Thyroid gland (tissue), 4 donors: Measurements from ENCODE around the gene FAM171A1. TPM values are rescaled to one million over a fixed set of nuclear protein-coding genes. Genes with fewer than 3 reads are reported as not detected.
"Not testable (repeated sequence)": the region's sequence is repeated elsewhere in the genome, so short reads cannot be mapped to it uniquely, and the experiment has no call there.

ENCODE experiments used
- DNase-seq, 2 donors: peaks; one replicate each; pipeline ENCODE4 v3.0.0-alpha.2; 2019
- H3K27ac ChIP-seq, 3 donors: fragments of 200-600 bp; sonication (generic); 1 replicate in 2 of 3; 2 replicates in 1 of 3; pipeline ENCODE4 v1.5.1; 2016 to 2019; ENCODE audit warnings: mild to moderate bottlenecking in 1 of 3, moderate library complexity in 1 of 3
- H3K27me3 ChIP-seq: fragments of 200-600 bp; sonication (generic); one replicate; pipeline ENCODE4 v1.5.1; 2019
- H3K36me3 ChIP-seq, 2 donors: fragments of 200-600 bp; sonication (generic); one replicate each; pipeline ENCODE4 v1.5.1; 2016 to 2019
- H3K4me1 ChIP-seq, 2 donors: fragments of 200-600 bp; sonication (generic); one replicate each; pipeline ENCODE4 v1.5.1; 2017 to 2019
- H3K4me3 ChIP-seq, 3 donors: fragments of 200-600 bp; sonication (generic); replicated peaks in 1 of 3; 1 replicate in 2 of 3; 2 replicates in 1 of 3; pipeline ENCODE4 v1.5.1; 2016; ENCODE audit warnings: mild to moderate bottlenecking in 1 of 3
- H3K9me3 ChIP-seq: fragments of 200-600 bp; sonication (generic); one replicate; pipeline ENCODE4 v1.5.1; 2017
- CTCF ChIP-seq, 6 experiments: fragments of 200-600 bp in 3 of 6; fragments of 450-650 bp in 3 of 6; sonication (generic) in 3 of 6; IDR thresholded peaks; one replicate each; pipeline ENCODE4 v1.5.1; 2016 to 2019; ENCODE audit warnings: antibody characterized with exemption in 6 of 6, mild to moderate bottlenecking in 2 of 6, inconsistent platforms in 1 of 6, moderate library complexity in 1 of 6
- POLR2A ChIP-seq, 2 donors: fragments of 450-650 bp; IDR thresholded peaks; one replicate each; pipeline ENCODE4 v1.6.1; 2017; ENCODE audit warnings: antibody characterized with exemption in 2 of 2, mild to moderate bottlenecking in 2 of 2, moderate library complexity in 1 of 2
- WGBS, 2 donors: methylation state at CpG; one replicate each; pipeline ENCODE4 v1.1.5; 2017; 5-methylcytosine and 5-hydroxymethylcytosine counted together
- intact Hi-C: fragments of 100-400 bp; cut with DNase I; formaldehyde crosslinking; loops from one replicate; pipeline ENCODE4 v1.15.1; 2023
- total RNA-seq, 4 donors: library from RNA; depleted of rRNA; stranded (reverse); fragments of >200 nt; gene quantifications; one replicate each; pipeline ENCODE4 v1.2.3, GENCODE V29; 2016

Gene FAM171A1
- total RNA-seq, 4 donors from 2014 or later = 10.2 to 14.9 (median 13.3) TPM

GRCh38 chr10:15305634-15306033 lies 65.5 kb downstream of the FAM171A1 start:
- H3K27me3 ChIP-seq = no peaks in the 10 kb centered on the region
- 87 to 92% methylated on average over 6 of the region's 6 CpGs for WGBS, 2 donors
- TF ChIP-seq POLR2A (IDR thresholded peaks at IDR 0.05) = no peak
- H3K27ac ChIP-seq = no peak overlapping the region
- no peaks in the 10 kb centered on the region for H3K9me3 ChIP-seq
- intact Hi-C loops = no loop called here
- H3K36me3 ChIP-seq = no peaks in the 10 kb centered on the region
- H3K4me1 ChIP-seq = peaks cover 6 to 7% of the 10 kb centered on the region in 2 donors
- no peak for DNase-seq
- H3K4me3 ChIP-seq = no peak overlapping the region

- intact Hi-C loops = no loop called here
- Histone ChIP-seq H3K4me3 (no peak overlapping the region), H3K36me3 (no peaks in the 10 kb centered on the region), H3K27ac (no peak overlapping the region), H3K4me1 (peaks cover under 1 to 4% of the 10 kb centered on the region in 2 donors), H3K9me3 (no peaks in the 10 kb centered on the region), H3K27me3 (no peaks in the 10 kb centered on the region)
- no peak for DNase-seq
- no peak for TF ChIP-seq POLR2A (IDR thresholded peaks at IDR 0.05)
- no peak for TF ChIP-seq CTCF (IDR thresholded peaks at IDR 0.05)
- WGBS, 2 donors = 92 to 94% methylated on average over 2 of the region's 2 CpGs
Observed at GRCh38 chr10:15305161-15305560, 65.9 kb downstream of the FAM171A1 start.

- H3K27ac ChIP-seq, intact Hi-C loops, H3K9me3 ChIP-seq, H3K4me3 ChIP-seq, H3K4me1 ChIP-seq, H3K36me3 ChIP-seq, DNase-seq, H3K27me3 ChIP-seq: not testable (repeated sequence)
- WGBS, 2 donors = 95 to 97% methylated on average over 15 of the region's 15 CpGs
Observed at GRCh38 chr10:15302188-15302956, 68.7 kb downstream of the FAM171A1 start.

- intact Hi-C loops = no loop called here
- 88 to 94% methylated on average over 4 of the region's 4 CpGs for WGBS, 2 donors
Observed at GRCh38 chr10:15300697-15301096, 70.4 kb downstream of the FAM171A1 start.

GRCh38 chr10:15300145-15300544 lies 70.9 kb downstream of the FAM171A1 start:
- WGBS, 2 donors = 83 to 88% methylated on average over 2 of the region's 2 CpGs
- TF ChIP-seq CTCF (IDR thresholded peaks at IDR 0.05) = no peak
- TF ChIP-seq POLR2A (IDR thresholded peaks at IDR 0.05) = no peak
- intact Hi-C loops = no loop called here
- no peaks in the 10 kb centered on the region for H3K9me3 ChIP-seq
- H3K27ac ChIP-seq = no peak overlapping the region
- H3K27me3 ChIP-seq = no peaks in the 10 kb centered on the region
- no peaks in the 10 kb centered on the region for H3K36me3 ChIP-seq
- H3K4me3 ChIP-seq = no peak overlapping the region
- no peak for DNase-seq
- H3K4me1 ChIP-seq = no peaks in the 10 kb centered on the region

More at GRCh38 chr10:15300697-15301096, 70.4 kb downstream of the FAM171A1 start:
- no peak for DNase-seq
- no peak for TF ChIP-seq POLR2A (IDR thresholded peaks at IDR 0.05)
- no peak for TF ChIP-seq CTCF (IDR thresholded peaks at IDR 0.05)
- Histone ChIP-seq H3K27ac (no peak overlapping the region), H3K4me1 (no peaks in the 10 kb centered on the region), H3K4me3 (no peak overlapping the region), H3K27me3 (no peaks in the 10 kb centered on the region), H3K9me3 (no peaks in the 10 kb centered on the region), H3K36me3 (no peaks in the 10 kb centered on the region)

- H3K4me3 ChIP-seq = no peak overlapping the region
- no peaks in the 10 kb centered on the region for H3K27me3 ChIP-seq
- H3K9me3 ChIP-seq = no peaks in the 10 kb centered on the region
- no peaks in the 10 kb centered on the region for H3K4me1 ChIP-seq
- no peak for TF ChIP-seq CTCF (IDR thresholded peaks at IDR 0.05)
- no peak overlapping the region for H3K27ac ChIP-seq
- 82 to 83% methylated on average over 6 of the region's 6 CpGs for WGBS, 2 donors
- H3K36me3 ChIP-seq = no peaks in the 10 kb centered on the region
- DNase-seq = no peak
- intact Hi-C loops = no loop called here
Observed at GRCh38 chr10:15296701-15297100, 74.4 kb downstream of the FAM171A1 start.
